NCI-H2081 (cell line): Measurements from ENCODE around the gene OXTR.

Experiments
- DNase-seq, 2 experiments: peaks; one replicate each; lab custom pipeline; 2025; lab: John Stamatoyannopoulos, UW

OXTR gene

DNA sequence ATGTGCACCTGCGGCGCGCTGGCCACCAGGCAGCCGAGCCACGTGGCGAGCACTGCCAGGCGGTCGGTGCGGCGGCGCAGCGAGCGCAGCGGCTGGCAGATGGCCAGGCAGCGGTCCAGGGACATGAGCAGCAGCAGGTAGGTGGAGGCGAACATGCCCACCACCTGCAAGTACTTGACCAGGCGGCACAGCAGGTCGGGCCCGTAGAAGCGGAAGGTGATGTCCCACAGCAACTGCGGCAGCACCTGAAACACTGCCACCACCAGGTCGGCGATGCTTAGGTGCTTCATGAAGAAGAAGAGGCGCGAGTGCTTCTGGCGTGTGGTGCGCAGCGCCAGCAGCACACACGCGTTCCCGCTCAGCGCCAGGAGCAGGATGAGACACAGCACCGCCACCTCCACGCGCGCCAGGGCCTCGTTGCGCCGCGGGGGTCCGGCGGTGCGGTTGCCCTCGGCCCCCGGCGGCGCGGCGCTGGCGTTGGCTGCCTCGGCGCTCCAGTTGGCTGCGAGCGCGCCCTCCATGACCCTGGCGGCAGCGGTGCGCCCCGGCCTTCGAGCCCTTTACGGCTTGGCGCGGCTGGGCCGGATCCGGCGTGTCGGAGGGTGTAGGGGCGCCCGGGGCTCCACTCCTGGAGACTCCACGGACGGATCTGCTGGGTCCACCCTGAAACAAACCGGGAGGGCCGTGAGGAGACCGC lies 1.6 kb downstream of the OXTR start:
- DNase-seq: no peak

DNA sequence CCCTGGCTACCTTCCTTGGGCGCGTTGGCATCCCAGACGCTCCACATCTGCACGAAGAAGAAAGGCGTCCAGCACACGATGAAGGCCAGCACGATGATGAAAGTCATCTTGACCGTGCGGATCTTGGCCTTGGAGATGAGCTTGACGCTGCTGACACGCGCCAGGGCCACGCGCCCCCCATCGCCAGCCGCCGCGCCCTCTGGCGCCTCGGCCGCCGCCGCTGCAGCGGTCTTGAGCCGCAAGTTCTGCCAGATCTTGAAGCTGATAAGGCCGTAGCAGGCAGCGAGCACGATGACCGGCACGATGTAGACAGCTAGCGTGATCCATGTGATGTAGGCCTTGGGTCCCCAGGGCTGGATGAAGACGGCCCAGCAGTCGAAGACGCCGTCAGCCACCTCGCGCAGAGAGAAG lies 2.2 kb downstream of the OXTR start:
- no peak for DNase-seq

- no peak for DNase-seq
These were observed 3.3 kb downstream of the OXTR start for GRCh38 chr3:8766148-8766547.

GRCh38 chr3:8765528-8765927 lies 3.9 kb downstream of the OXTR start:
- DNase-seq: no peak

- DNase-seq: no peak
These were observed 4.9 kb downstream of the OXTR start for GRCh38 chr3:8764528-8764927.

- no peak for DNase-seq
These were observed 6.6 kb downstream of the OXTR start for GRCh38 chr3:8762607-8763377.

GRCh38 chr3:8761866-8762265 lies 7.5 kb downstream of the OXTR start:
- DNase-seq: no peak

- no peak for DNase-seq
These were observed 8.9 kb downstream of the OXTR start for GRCh38 chr3:8760506-8760905.

GRCh38 chr3:8760091-8760490 lies 9.3 kb downstream of the OXTR start:
- no peak for DNase-seq

DNA sequence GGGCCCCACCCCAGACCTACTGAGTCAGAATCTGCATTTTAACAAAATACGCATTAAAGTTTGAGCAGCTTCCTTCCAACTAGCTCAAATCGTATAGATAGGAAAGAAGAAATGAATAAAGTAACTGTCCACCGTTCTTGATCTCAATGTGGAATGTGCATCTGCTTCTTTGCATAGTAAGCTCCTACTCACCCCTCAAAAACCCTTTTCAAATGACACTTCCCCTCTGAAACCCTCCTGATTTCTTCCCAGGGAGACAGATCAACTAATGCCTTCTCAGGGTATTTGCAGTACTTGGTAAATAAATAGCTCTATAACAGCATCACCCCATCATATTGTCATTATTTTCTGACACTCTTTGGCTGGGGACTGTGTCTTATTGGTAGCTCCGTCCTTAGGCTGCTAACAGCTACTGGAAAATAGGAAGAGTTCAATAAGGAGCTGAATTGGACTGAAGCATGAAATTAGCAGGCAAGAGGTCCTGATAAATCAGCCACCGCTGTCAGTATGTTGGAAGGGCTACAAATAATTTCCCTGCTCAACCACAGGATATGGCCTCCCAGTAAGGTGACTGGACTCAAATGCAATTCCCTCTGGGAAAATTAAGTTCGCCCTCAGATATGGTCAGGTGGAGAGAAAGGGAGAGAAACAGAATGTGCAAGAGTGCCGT lies 10.2 kb downstream of the OXTR start:
- no peak for DNase-seq

GRCh38 chr3:8757551-8758518 lies 11.6 kb downstream of the OXTR start:
- DNase-seq: no peak

GRCh38 chr3:8756671-8757070 lies 12.7 kb downstream of the OXTR start:
- no peak for DNase-seq

GRCh38 chr3:8755564-8756237 lies 13.7 kb downstream of the OXTR start:
- DNase-seq: no peak

DNA sequence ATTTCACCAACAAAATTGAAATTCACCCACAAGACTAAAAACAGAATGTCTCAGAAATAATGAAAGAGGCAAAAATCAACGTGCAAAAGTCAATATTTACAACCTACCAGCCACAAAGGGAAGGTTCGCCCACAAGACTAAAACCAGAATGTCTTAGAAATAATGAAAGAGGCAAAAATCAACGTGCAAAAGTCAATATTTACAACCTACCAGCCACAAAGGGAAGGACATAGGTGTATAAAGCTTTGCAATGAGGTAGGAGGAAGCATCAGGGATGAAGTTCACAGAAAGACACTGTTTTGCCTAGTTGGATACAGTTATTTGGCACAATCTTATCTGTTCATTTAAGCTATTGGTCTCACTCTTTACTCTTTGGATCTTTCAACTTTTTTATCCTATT lies 14.3 kb downstream of the OXTR start:
- no peak for DNase-seq

GRCh38 chr3:8752832-8753231 lies 16.6 kb downstream of the OXTR start:
- DNase-seq: no peak

- DNase-seq: no peak
These were observed 20.1 kb downstream of the OXTR start for GRCh38 chr3:8749316-8749715.

- DNase-seq: no peak
These were observed 22.6 kb downstream of the OXTR start for GRCh38 chr3:8746780-8747345.

- DNase-seq: no peak
These were observed 23.6 kb downstream of the OXTR start for GRCh38 chr3:8745619-8746370.

GRCh38 chr3:8743911-8744310 lies 25.5 kb downstream of the OXTR start:
- no peak for DNase-seq

- DNase-seq: no peak
These were observed 26.3 kb downstream of the OXTR start for GRCh38 chr3:8743021-8743601.
